Measurements from ENCODE around the gene GABBR2. TPM values are rescaled to one million over a fixed set of nuclear protein-coding genes. Genes with fewer than 3 reads are reported as not detected.

GABBR2 gene
- total and polyA plus RNA-seq, 4 experiments from 2014 or later: not detected

- ChIA-PET CTCF (ENCODE audit: partially characterized antibody) (no interaction called here), POLR2A (ENCODE audit: partially characterized antibody) (no interaction called here)
- Histone ChIP-seq H3K27ac (ENCODE audit: low read depth, low read length) (no peak overlapping the region), H3K4me1 (ENCODE audit: insufficient read depth, low read length) (no peaks in the 10 kb centered on the region), H3K9me3 (ENCODE audit: control insufficient read depth in 1 of 2, low read length in 2 of 2) (no peaks in the 10 kb centered on the region), H3K27me3 (ENCODE audit: insufficient read depth, low read length) (no peaks in the 10 kb centered on the region), H3K4me3 (ENCODE audit: low read length in 2 of 2) (no peak overlapping the region), H3K36me3 (ENCODE audit: insufficient read depth, low read length) (no peaks in the 10 kb centered on the region)
- H3K9me3 Mint-ChIP-seq: peaks cover 2 to 35% (median 21%) of the 10 kb centered on the region in 8 donors
- DNase-seq: no peak
- no peaks in the 10 kb centered on the region for H3K4me1 Mint-ChIP-seq
- peaks cover 1 to 4% of the 10 kb centered on the region in 2 donors for H3K36me3 Mint-ChIP-seq
- intact Hi-C loops (cut with micrococcal nuclease): no loop called here
- no peak overlapping the region for H3K27ac Mint-ChIP-seq
- peaks cover 4 to 8% of the 10 kb centered on the region in 2 donors for H3K27me3 Mint-ChIP-seq
- no peak overlapping the region for H3K4me3 Mint-ChIP-seq
Measured at GRCh38 chr9:98367371-98367900, 341.3 kb downstream of the GABBR2 start.

- peaks cover 1 to 4% of the 10 kb centered on the region in 2 donors for H3K36me3 Mint-ChIP-seq
- Histone ChIP-seq H3K27ac (ENCODE audit: low read depth, low read length) (no peak overlapping the region), H3K36me3 (ENCODE audit: insufficient read depth, low read length) (no peaks in the 10 kb centered on the region), H3K9me3 (ENCODE audit: control insufficient read depth in 1 of 2, low read length in 2 of 2) (no peaks in the 10 kb centered on the region), H3K4me1 (ENCODE audit: insufficient read depth, low read length) (no peaks in the 10 kb centered on the region), H3K4me3 (ENCODE audit: low read length in 2 of 2) (no peak overlapping the region), H3K27me3 (ENCODE audit: insufficient read depth, low read length) (no peaks in the 10 kb centered on the region)
- intact Hi-C loops (cut with micrococcal nuclease): no loop called here
- H3K4me3 Mint-ChIP-seq: no peak overlapping the region
- DNase-seq: no peak
- peaks cover 2 to 35% (median 21%) of the 10 kb centered on the region in 8 donors for H3K9me3 Mint-ChIP-seq
- no peaks in the 10 kb centered on the region for H3K4me1 Mint-ChIP-seq
- peaks cover 9 to 12% of the 10 kb centered on the region in 2 donors for H3K27me3 Mint-ChIP-seq
- no peak overlapping the region for H3K27ac Mint-ChIP-seq
- POLR2A ChIA-PET (ENCODE audit: partially characterized antibody): no interaction called here
- CTCF ChIA-PET (ENCODE audit: partially characterized antibody): no interaction called here
Measured at GRCh38 chr9:98365781-98366180, 343.0 kb downstream of the GABBR2 start.

- CTCF ChIA-PET (ENCODE audit: partially characterized antibody): no interaction called here
- Mint-ChIP-seq H3K4me1 (no peaks in the 10 kb centered on the region), H3K27ac (no peak overlapping the region), H3K9me3 (peaks cover 2 to 35% (median 21%) of the 10 kb centered on the region in 8 donors), H3K27me3 (peaks cover 9 to 12% of the 10 kb centered on the region in 2 donors), H3K36me3 (peaks cover 1 to 4% of the 10 kb centered on the region in 2 donors), H3K4me3 (no peak overlapping the region)
- intact Hi-C loops (cut with micrococcal nuclease): no loop called here
- Histone ChIP-seq H3K27ac (ENCODE audit: low read depth, low read length) (no peak overlapping the region), H3K4me3 (ENCODE audit: low read length in 2 of 2) (no peak overlapping the region), H3K27me3 (ENCODE audit: insufficient read depth, low read length) (no peaks in the 10 kb centered on the region), H3K9me3 (ENCODE audit: control insufficient read depth in 1 of 2, low read length in 2 of 2) (no peaks in the 10 kb centered on the region), H3K4me1 (ENCODE audit: insufficient read depth, low read length) (no peaks in the 10 kb centered on the region), H3K36me3 (ENCODE audit: insufficient read depth, low read length) (no peaks in the 10 kb centered on the region)
- DNase-seq: no peak
- POLR2A ChIA-PET (ENCODE audit: partially characterized antibody): no interaction called here
Measured at GRCh38 chr9:98365227-98365669, 343.5 kb downstream of the GABBR2 start.

- no peaks in the 10 kb centered on the region for H3K36me3 ChIP-seq (ENCODE audit: insufficient read depth, low read length)
- DNase-seq: no peak
- Mint-ChIP-seq H3K27ac (no peak overlapping the region), H3K9me3 (peaks cover 2 to 35% (median 21%) of the 10 kb centered on the region in 8 donors), H3K4me1 (no peaks in the 10 kb centered on the region), H3K27me3 (peaks cover 8 to 16% of the 10 kb centered on the region in 2 donors), H3K36me3 (peaks cover 1 to 4% of the 10 kb centered on the region in 2 donors), H3K4me3 (no peak overlapping the region)
- intact Hi-C loops (cut with micrococcal nuclease): no loop called here
- no peaks in the 10 kb centered on the region for H3K27me3 ChIP-seq (ENCODE audit: insufficient read depth, low read length)
- ChIA-PET CTCF (ENCODE audit: partially characterized antibody) (no interaction called here), POLR2A (ENCODE audit: partially characterized antibody) (no interaction called here)
- H3K9me3 ChIP-seq (ENCODE audit: control insufficient read depth in 1 of 2, low read length in 2 of 2): no peaks in the 10 kb centered on the region
- H3K4me3 ChIP-seq (ENCODE audit: low read length in 2 of 2): no peak overlapping the region
- no peak overlapping the region for H3K27ac ChIP-seq (ENCODE audit: low read depth, low read length)
- H3K4me1 ChIP-seq (ENCODE audit: insufficient read depth, low read length): no peaks in the 10 kb centered on the region
Measured at GRCh38 chr9:98364086-98364485, 344.6 kb downstream of the GABBR2 start.

- Mint-ChIP-seq H3K27ac (no peak overlapping the region), H3K36me3 (peaks cover 1 to 4% of the 10 kb centered on the region in 2 donors), H3K27me3 (peaks cover 8 to 16% of the 10 kb centered on the region in 2 donors), H3K9me3 (peaks cover 2 to 35% (median 21%) of the 10 kb centered on the region in 8 donors), H3K4me1 (no peaks in the 10 kb centered on the region), H3K4me3 (no peak overlapping the region)
- no peaks in the 10 kb centered on the region for H3K36me3 ChIP-seq (ENCODE audit: insufficient read depth, low read length)
- no peaks in the 10 kb centered on the region for H3K4me1 ChIP-seq (ENCODE audit: insufficient read depth, low read length)
- no peak overlapping the region for H3K27ac ChIP-seq (ENCODE audit: low read depth, low read length)
- H3K27me3 ChIP-seq (ENCODE audit: insufficient read depth, low read length): no peaks in the 10 kb centered on the region
- ChIA-PET POLR2A (ENCODE audit: partially characterized antibody) (no interaction called here), CTCF (ENCODE audit: partially characterized antibody) (no interaction called here)
- no peaks in the 10 kb centered on the region for H3K9me3 ChIP-seq (ENCODE audit: control insufficient read depth in 1 of 2, low read length in 2 of 2)
- intact Hi-C loops (cut with micrococcal nuclease): no loop called here
- DNase-seq: no peak
- H3K4me3 ChIP-seq (ENCODE audit: low read length in 2 of 2): no peak overlapping the region
Measured at GRCh38 chr9:98363644-98364043, 345.1 kb downstream of the GABBR2 start.

- intact Hi-C loops (cut with micrococcal nuclease): no loop called here
- peaks cover 1 to 4% of the 10 kb centered on the region in 2 donors for H3K36me3 Mint-ChIP-seq
- H3K27ac ChIP-seq (ENCODE audit: low read depth, low read length): no peak overlapping the region
- ChIA-PET CTCF (ENCODE audit: partially characterized antibody) (no interaction called here), POLR2A (ENCODE audit: partially characterized antibody) (no interaction called here)
- H3K4me3 ChIP-seq (ENCODE audit: low read length in 2 of 2): no peak overlapping the region
- no peaks in the 10 kb centered on the region for H3K4me1 Mint-ChIP-seq
- H3K9me3 Mint-ChIP-seq: peaks cover 2 to 35% (median 21%) of the 10 kb centered on the region in 8 donors
- H3K27me3 Mint-ChIP-seq: peaks cover 6 to 14% of the 10 kb centered on the region in 2 donors
- H3K4me3 Mint-ChIP-seq: no peak overlapping the region
- H3K36me3 ChIP-seq (ENCODE audit: insufficient read depth, low read length): no peaks in the 10 kb centered on the region
- H3K9me3 ChIP-seq (ENCODE audit: control insufficient read depth in 1 of 2, low read length in 2 of 2): no peaks in the 10 kb centered on the region
- no peak for DNase-seq
- H3K4me1 ChIP-seq (ENCODE audit: insufficient read depth, low read length): no peaks in the 10 kb centered on the region
- H3K27me3 ChIP-seq (ENCODE audit: insufficient read depth, low read length): no peaks in the 10 kb centered on the region
- no peak overlapping the region for H3K27ac Mint-ChIP-seq
Measured at GRCh38 chr9:98362624-98363252, 346.0 kb downstream of the GABBR2 start.

GRCh38 chr9:98361645-98362044, 347.1 kb downstream of the GABBR2 start:
- no peaks in the 10 kb centered on the region for H3K27me3 ChIP-seq (ENCODE audit: insufficient read depth, low read length)
- no peaks in the 10 kb centered on the region for H3K4me1 Mint-ChIP-seq
- no peak for DNase-seq
- H3K4me3 Mint-ChIP-seq: no peak overlapping the region
- peaks cover 1 to 4% of the 10 kb centered on the region in 2 donors for H3K36me3 Mint-ChIP-seq
- no peak overlapping the region for H3K4me3 ChIP-seq (ENCODE audit: low read length in 2 of 2)
- no peak overlapping the region for H3K27ac ChIP-seq (ENCODE audit: low read depth, low read length)
- H3K9me3 Mint-ChIP-seq: peaks cover 2 to 27% (median 18%) of the 10 kb centered on the region in 8 donors
- no peak overlapping the region for H3K27ac Mint-ChIP-seq
- no peaks in the 10 kb centered on the region for H3K4me1 ChIP-seq (ENCODE audit: insufficient read depth, low read length)
- POLR2A ChIA-PET (ENCODE audit: partially characterized antibody): no interaction called here
- intact Hi-C loops (cut with micrococcal nuclease): no loop called here
- H3K9me3 ChIP-seq (ENCODE audit: control insufficient read depth in 1 of 2, low read length in 2 of 2): no peaks in the 10 kb centered on the region
- H3K27me3 Mint-ChIP-seq: peaks cover 4 to 15% of the 10 kb centered on the region in 2 donors
- CTCF ChIA-PET (ENCODE audit: partially characterized antibody): no interaction called here
- H3K36me3 ChIP-seq (ENCODE audit: insufficient read depth, low read length): no peaks in the 10 kb centered on the region

Measured in CD4-positive, alpha-beta memory T cell (primary cell).